ENCODE measurements around the gene EEF1AKMT1. TPM values are rescaled to one million over a fixed set of nuclear protein-coding genes. Genes with fewer than 3 reads are reported as not detected.

Gene EEF1AKMT1
- total RNA-seq, 1 donor from 2014 or later: 11.9 TPM

GRCh38 chr13:20801707-20802106, 27.9 kb upstream of the EEF1AKMT1 start:
- Histone ChIP-seq H3K4me3 (ENCODE audit: low read depth, low read length) (no peak overlapping the region), H3K36me3 (ENCODE audit: control insufficient read depth, insufficient read depth, low read length) (no peaks in the 10 kb centered on the region), H3K27me3 (ENCODE audit: control insufficient read depth, insufficient read depth, low read length) (no peaks in the 10 kb centered on the region)
- TF ChIP-seq CTCF (IDR thresholded peaks at IDR 0.05; ENCODE audit: insufficient read depth, low read length, poor library complexity, severe bottlenecking): no peak
- DNase-seq (ENCODE audit: low read depth): no peak

GRCh38 chr13:20799726-20800416, 26.1 kb upstream of the EEF1AKMT1 start:
- no peak overlapping the region for H3K4me3 ChIP-seq (ENCODE audit: low read depth, low read length)
- DNase-seq (ENCODE audit: low read depth): no peak
- TF ChIP-seq CTCF (IDR thresholded peaks at IDR 0.05; ENCODE audit: insufficient read depth, low read length, poor library complexity, severe bottlenecking): no peak
- H3K27me3 ChIP-seq (ENCODE audit: control insufficient read depth, insufficient read depth, low read length): no peaks in the 10 kb centered on the region
- H3K36me3 ChIP-seq (ENCODE audit: control insufficient read depth, insufficient read depth, low read length): no peaks in the 10 kb centered on the region

- no peak for DNase-seq (ENCODE audit: low read depth)
- Histone ChIP-seq H3K36me3 (ENCODE audit: control insufficient read depth, insufficient read depth, low read length) (no peaks in the 10 kb centered on the region), H3K4me3 (ENCODE audit: low read depth, low read length) (no peak overlapping the region), H3K27me3 (ENCODE audit: control insufficient read depth, insufficient read depth, low read length) (no peaks in the 10 kb centered on the region)
- no peak for TF ChIP-seq CTCF (IDR thresholded peaks at IDR 0.05; ENCODE audit: insufficient read depth, low read length, poor library complexity, severe bottlenecking)
Observed at GRCh38 chr13:20798027-20798426, 24.3 kb upstream of the EEF1AKMT1 start.

- Histone ChIP-seq H3K27me3 (ENCODE audit: control insufficient read depth, insufficient read depth, low read length) (no peaks in the 10 kb centered on the region), H3K36me3 (ENCODE audit: control insufficient read depth, insufficient read depth, low read length) (no peaks in the 10 kb centered on the region), H3K4me3 (ENCODE audit: low read depth, low read length) (no peak overlapping the region)
- TF ChIP-seq CTCF (IDR thresholded peaks at IDR 0.05; ENCODE audit: insufficient read depth, low read length, poor library complexity, severe bottlenecking): no peak
- DNase-seq (ENCODE audit: low read depth): no peak
Observed at GRCh38 chr13:20796791-20797508, 23.2 kb upstream of the EEF1AKMT1 start.

GRCh38 chr13:20789665-20790064, 15.9 kb upstream of the EEF1AKMT1 start:
- no peak for TF ChIP-seq CTCF (IDR thresholded peaks at IDR 0.05; ENCODE audit: insufficient read depth, low read length, poor library complexity, severe bottlenecking)
- no peak for DNase-seq (ENCODE audit: low read depth)
- H3K27me3 ChIP-seq (ENCODE audit: control insufficient read depth, insufficient read depth, low read length): no peaks in the 10 kb centered on the region
- H3K4me3 ChIP-seq (ENCODE audit: low read depth, low read length): no peak overlapping the region
- no peaks in the 10 kb centered on the region for H3K36me3 ChIP-seq (ENCODE audit: control insufficient read depth, insufficient read depth, low read length)

Measured in kidney epithelial cell (primary cell).